Activated CD8-positive, alpha-beta T cell treated with anti-CD3 and anti-CD28 coated beads for 36 hours (primary cell): ENCODE results near the gene PRMT7. TPM values are rescaled to one million over a fixed set of nuclear protein-coding genes. Genes with fewer than 3 reads are reported as not detected.
A peak's percentile ranks its signal among the peaks of the same experiment; 100 is the strongest.

Experiments used
- ATAC-seq: fragments of 200-7000 bp; cut with Tn5 transposase; one replicate; pipeline ENCODE4 v1.10.0; 2021; ENCODE audit warnings: mild to moderate bottlenecking, moderate library complexity
- CTCF ChIA-PET: fragments of 350-600 bp; sonication (Branson Sonifier 250); formaldehyde crosslinking; loops from one replicate; lab custom pipeline; 2021; ENCODE audit warnings: antibody characterized with exemption; lab: Charles Lee
- POLR2A ChIA-PET: fragments of 350-600 bp; sonication (Branson Sonifier 250); formaldehyde crosslinking; loops from one replicate; lab custom pipeline; 2021; ENCODE audit warnings: antibody characterized with exemption; lab: Charles Lee
- DNase-seq: peaks from one replicate; pipeline ENCODE4 v3.0.0-alpha.2; 2020
- H3K27ac Mint-ChIP-seq: one replicate; pipeline ENCODE4 v1.8.0; 2021; ENCODE audit warnings: mild to moderate bottlenecking, mixed read lengths
- H3K27me3 Mint-ChIP-seq: one replicate; pipeline ENCODE4 v1.8.0; 2021; ENCODE audit warnings: mixed read lengths
- H3K36me3 Mint-ChIP-seq: one replicate; pipeline ENCODE4 v1.8.0; 2021; ENCODE audit warnings: low read depth, mixed read lengths
- H3K4me1 Mint-ChIP-seq: one replicate; pipeline ENCODE4 v1.8.0; 2021; ENCODE audit warnings: low read depth, mixed read lengths
- H3K4me3 Mint-ChIP-seq: one replicate; pipeline ENCODE4 v1.8.0; 2021; ENCODE audit warnings: mild to moderate bottlenecking, moderate library complexity, mixed read lengths
- H3K9me3 Mint-ChIP-seq: one replicate; pipeline ENCODE4 v1.8.0; 2021; ENCODE audit warnings: mixed read lengths
- intact Hi-C: fragments of 100-400 bp; cut with micrococcal nuclease; formaldehyde crosslinking; loops from one replicate; pipeline ENCODE4 v1.10.0; 2022
- total RNA-seq, 2 experiments: library from RNA; stranded (reverse); gene quantifications; one replicate each; pipeline ENCODE4 v1.2.3, GENCODE V29; 2021
- TF ChIP-seq, protein P1 (sequence below): fragments of 200-600 bp; IDR thresholded peaks from one replicate; pipeline ENCODE4 v1.8.0; 2022; ENCODE audit warnings: antibody characterized with exemption, mild to moderate bottlenecking

PRMT7 gene
- total RNA-seq, 2 experiments from 2014 or later: 67.4 to 78.4 TPM

GRCh38 chr16:68362947-68363657 lies 52.3 kb downstream of the PRMT7 start:
- Mint-ChIP-seq H3K27ac (no peak overlapping the region), H3K9me3 (no peaks in the 10 kb centered on the region), H3K36me3 (peaks cover 5% of the 10 kb centered on the region), H3K4me3 (no peak overlapping the region), H3K4me1 (peaks cover 10% of the 10 kb centered on the region), H3K27me3 (peaks cover 19% of the 10 kb centered on the region)
- POLR2A ChIA-PET: interaction anchor here (1.0 to 1.1 kb wide), 2 partner anchors 15 to 99 kb away, joined by 3 read pairs; partner anchors contain the start of gene SLC7A6
- intact Hi-C loops: loop anchor here (10.0 kb wide), 1 partner anchor 142 kb away; no protein-coding TSS in a partner anchor
- CTCF ChIA-PET: interaction anchor here (0.9 to 2.9 kb wide), 7 partner anchors 18 to 148 kb away, joined by 3 to 10 read pairs (median 3); no protein-coding TSS in a partner anchor
- TF ChIP-seq, protein P1, sequence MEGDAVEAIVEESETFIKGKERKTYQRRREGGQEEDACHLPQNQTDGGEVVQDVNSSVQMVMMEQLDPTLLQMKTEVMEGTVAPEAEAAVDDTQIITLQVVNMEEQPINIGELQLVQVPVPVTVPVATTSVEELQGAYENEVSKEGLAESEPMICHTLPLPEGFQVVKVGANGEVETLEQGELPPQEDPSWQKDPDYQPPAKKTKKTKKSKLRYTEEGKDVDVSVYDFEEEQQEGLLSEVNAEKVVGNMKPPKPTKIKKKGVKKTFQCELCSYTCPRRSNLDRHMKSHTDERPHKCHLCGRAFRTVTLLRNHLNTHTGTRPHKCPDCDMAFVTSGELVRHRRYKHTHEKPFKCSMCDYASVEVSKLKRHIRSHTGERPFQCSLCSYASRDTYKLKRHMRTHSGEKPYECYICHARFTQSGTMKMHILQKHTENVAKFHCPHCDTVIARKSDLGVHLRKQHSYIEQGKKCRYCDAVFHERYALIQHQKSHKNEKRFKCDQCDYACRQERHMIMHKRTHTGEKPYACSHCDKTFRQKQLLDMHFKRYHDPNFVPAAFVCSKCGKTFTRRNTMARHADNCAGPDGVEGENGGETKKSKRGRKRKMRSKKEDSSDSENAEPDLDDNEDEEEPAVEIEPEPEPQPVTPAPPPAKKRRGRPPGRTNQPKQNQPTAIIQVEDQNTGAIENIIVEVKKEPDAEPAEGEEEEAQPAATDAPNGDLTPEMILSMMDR: no peak
- DNase-seq (no peak), ATAC-seq (no peak)

GRCh38 chr16:68363658-68364521 lies 53.1 kb downstream of the PRMT7 start:
- Mint-ChIP-seq H3K4me1 (peaks cover 16% of the 10 kb centered on the region), H3K4me3 (no peak overlapping the region), H3K9me3 (no peaks in the 10 kb centered on the region), H3K36me3 (no peaks in the 10 kb centered on the region), H3K27ac (no peak overlapping the region), H3K27me3 (peaks cover 22% of the 10 kb centered on the region)
- POLR2A ChIA-PET: interaction anchor here (0.7 to 1.2 kb wide), 4 partner anchors 14 to 126 kb away, joined by 3 read pairs; partner anchors contain the start of gene SLC7A6
- ATAC-seq (no peak), DNase-seq (no peak)
- intact Hi-C loops: loop anchor here (10.0 kb wide), 1 partner anchor 141 kb away; no protein-coding TSS in a partner anchor
- CTCF ChIA-PET: interaction anchor here (0.8 to 2.9 kb wide), 10 partner anchors 8 to 156 kb away, joined by 3 to 10 read pairs (median 4); no protein-coding TSS in a partner anchor
- TF ChIP-seq, protein P1: no peak

DNA sequence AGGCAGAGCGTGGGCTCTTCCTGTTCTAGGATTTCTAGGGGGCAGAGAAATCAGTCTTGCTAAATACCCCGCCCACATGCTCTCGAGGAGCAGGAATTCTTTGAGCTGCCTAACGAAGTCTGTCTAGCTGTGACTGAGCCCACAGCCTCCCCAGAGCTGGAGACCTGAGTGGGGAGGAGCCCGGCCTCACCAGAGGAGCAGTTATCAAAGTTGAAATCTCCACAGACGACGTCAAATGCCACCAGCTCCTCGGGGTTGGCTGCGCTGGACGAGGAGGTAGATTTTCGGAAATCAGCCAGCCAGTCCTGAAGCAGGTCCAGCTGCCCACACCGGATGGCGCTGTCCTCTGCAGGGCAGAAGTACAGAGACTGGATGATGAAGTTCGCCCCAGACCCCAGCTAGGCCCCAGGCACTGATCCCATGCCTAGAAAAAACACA lies 53.8 kb downstream of the PRMT7 start:
- no peaks in the 10 kb centered on the region for H3K36me3 Mint-ChIP-seq
- no peaks in the 10 kb centered on the region for H3K9me3 Mint-ChIP-seq
- TF ChIP-seq, protein P1: peak; percentile 32
- ChIA-PET POLR2A (interaction anchor here (0.7 to 1.2 kb wide), 2 partner anchors 87 to 125 kb away, joined by 3 read pairs; no protein-coding TSS in a partner anchor), CTCF (interaction anchor here (0.8 to 2.9 kb wide), 8 partner anchors 9 to 156 kb away, joined by 3 to 10 read pairs (median 4); no protein-coding TSS in a partner anchor)
- ATAC-seq: no peak
- peaks cover 23% of the 10 kb centered on the region for H3K4me1 Mint-ChIP-seq
- intact Hi-C loops: loop anchor here (10.0 kb wide), 1 partner anchor 140 kb away; no protein-coding TSS in a partner anchor
- peaks cover 22% of the 10 kb centered on the region for H3K27me3 Mint-ChIP-seq
- no peak for DNase-seq
- no peak overlapping the region for H3K4me3 Mint-ChIP-seq
- no peak overlapping the region for H3K27ac Mint-ChIP-seq

- DNase-seq: no peak
- no peaks in the 10 kb centered on the region for H3K9me3 Mint-ChIP-seq
- intact Hi-C loops: loop anchor here (10.0 kb wide), 1 partner anchor 140 kb away; no protein-coding TSS in a partner anchor
- no peak overlapping the region for H3K27ac Mint-ChIP-seq
- ChIA-PET CTCF (interaction anchor here (1.1 to 4.9 kb wide), 9 partner anchors 8 to 146 kb away, joined by 3 to 28 read pairs (median 5); no protein-coding TSS in a partner anchor), POLR2A (no interaction called here)
- no peak overlapping the region for H3K4me3 Mint-ChIP-seq
- TF ChIP-seq, protein P1: no peak
- peaks cover 22% of the 10 kb centered on the region for H3K27me3 Mint-ChIP-seq
- H3K4me1 Mint-ChIP-seq: peaks cover 30% of the 10 kb centered on the region
- ATAC-seq: no peak
- no peaks in the 10 kb centered on the region for H3K36me3 Mint-ChIP-seq
These were observed 54.5 kb downstream of the PRMT7 start for GRCh38 chr16:68365167-68365817.
